Activated CD4-positive, alpha-beta T cell treated with anti-CD3 and anti-CD28 coated beads, Interleukin-2, amount 50 U/mL, for 48 hours (primary cell): ENCODE results near the gene FKBP6.
A peak's percentile ranks its signal among the peaks of the same experiment; 100 is the strongest.
"Not testable (repeated sequence)": the region's sequence is repeated elsewhere in the genome, so short reads cannot be mapped to it uniquely, and the experiment has no call there.

Experiments
- DNase-seq, 2 experiments: peaks; one replicate each; pipeline ENCODE4 v3.0.0-alpha.2; 2020

Gene FKBP6, protein sequence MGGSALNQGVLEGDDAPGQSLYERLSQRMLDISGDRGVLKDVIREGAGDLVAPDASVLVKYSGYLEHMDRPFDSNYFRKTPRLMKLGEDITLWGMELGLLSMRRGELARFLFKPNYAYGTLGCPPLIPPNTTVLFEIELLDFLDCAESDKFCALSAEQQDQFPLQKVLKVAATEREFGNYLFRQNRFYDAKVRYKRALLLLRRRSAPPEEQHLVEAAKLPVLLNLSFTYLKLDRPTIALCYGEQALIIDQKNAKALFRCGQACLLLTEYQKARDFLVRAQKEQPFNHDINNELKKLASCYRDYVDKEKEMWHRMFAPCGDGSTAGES

DNA sequence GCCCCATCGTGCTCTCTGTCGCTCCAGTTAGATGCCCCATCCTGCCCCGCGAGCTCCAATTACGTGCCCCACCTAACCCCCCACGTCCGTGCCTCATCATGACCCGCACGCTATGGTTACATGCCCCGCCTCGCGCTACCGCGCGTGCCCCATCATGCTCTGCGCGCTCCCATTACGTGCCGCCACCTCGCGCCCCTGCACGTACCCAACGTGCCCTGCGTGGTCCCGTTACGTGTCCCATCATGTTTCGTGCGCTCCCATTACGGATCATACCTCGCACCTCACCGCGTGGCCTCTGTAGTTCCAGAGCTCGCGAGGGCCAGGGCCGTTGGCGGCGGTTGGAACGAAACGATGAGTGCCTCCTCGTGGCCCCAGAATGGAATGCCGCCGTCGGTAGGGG is at the start of gene FKBP6, which contains the start of gene TRIM50:
Gene FKBP6, plus strand, starts transcription at position 240 of the 400 bp plus-strand sequence. CDS start 268 bp downstream, outside the sequence.
Gene TRIM50, minus strand, starts transcription at position 161 of the 400 bp plus-strand sequence. CDS start 3,295 bp downstream, outside the sequence.
- DNase-seq: not testable (repeated sequence)

DNA sequence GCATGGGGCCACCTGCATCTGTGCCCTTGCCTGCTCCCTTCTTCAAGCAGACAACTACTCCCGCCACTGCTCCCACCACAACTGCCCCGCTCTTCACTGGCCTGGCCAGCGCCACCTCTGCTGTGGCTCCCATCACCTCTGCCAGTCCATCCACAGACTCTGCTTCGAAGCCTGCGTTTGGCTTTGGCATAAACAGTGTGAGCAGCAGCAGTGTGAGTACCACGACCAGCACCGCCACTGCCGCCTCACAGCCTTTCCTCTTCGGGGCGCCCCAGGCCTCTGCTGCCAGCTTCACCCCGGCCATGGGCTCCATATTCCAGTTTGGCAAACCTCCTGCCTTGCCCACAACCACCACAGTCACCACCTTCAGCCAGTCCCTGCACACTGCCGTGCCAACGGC is 30.7 kb upstream of the FKBP6 start:
- not testable (repeated sequence) for DNase-seq

DNA sequence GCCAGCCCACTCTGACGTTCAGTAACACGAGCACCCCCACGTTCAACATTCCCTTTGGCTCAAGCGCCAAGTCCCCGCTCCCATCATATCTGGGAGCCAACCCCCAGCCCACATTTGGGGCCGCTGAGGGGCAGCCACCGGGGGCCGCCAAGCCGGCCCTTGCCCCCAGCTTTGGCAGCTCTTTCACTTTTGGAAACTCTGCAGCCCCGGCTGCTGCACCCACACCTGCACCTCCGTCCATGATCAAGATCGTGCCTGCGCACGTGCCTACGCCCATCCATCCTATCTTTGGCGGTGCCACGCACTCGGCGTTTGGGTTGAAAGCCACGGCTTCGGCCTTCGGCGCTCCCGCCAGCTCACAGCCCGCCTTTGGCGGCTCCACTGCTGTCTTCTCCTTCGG is 30.3 kb upstream of the FKBP6 start:
- DNase-seq: not testable (repeated sequence)

DNA sequence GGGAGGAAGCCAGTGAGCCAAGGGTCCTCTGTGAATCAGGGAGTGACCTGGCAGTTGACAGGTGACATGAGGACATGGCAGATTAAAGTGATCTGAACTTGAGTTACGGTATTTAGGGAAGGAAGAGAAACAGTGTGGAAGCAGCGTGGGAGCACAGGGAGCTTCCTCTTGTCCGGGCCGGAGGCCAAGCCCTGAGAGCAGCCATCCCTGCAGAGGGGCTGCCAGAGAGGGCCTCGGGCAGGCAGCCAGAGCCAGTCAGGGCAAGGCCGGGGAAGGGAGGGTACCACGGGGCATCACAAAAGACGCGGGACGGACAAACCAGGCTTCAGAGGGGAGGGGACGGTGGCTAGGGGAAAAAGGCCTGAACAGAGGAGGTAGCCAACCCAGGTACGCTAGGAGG is 28.1 kb upstream of the FKBP6 start:
- DNase-seq: not testable (repeated sequence)

DNA sequence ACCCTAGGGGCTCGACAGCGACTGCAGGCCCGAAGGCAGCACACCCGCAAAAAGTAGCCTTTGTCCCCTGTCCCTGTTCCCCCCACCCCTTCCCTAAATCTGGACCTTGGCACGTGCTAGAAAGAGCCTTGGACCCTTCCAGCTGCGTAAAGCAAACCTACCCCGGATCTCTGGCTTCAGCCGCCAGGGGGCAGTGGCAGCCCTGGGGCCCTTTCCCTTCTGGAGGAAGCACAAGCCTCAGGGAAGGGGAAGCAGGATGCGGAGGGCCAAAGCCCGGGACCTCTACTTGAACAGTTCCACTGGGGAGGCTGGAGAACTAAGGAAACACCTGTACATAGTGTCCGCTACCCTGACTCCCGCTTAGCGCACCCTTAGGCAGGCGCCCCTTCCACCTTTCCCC is 26.9 kb upstream of the FKBP6 start:
- not testable (repeated sequence) for DNase-seq

DNA sequence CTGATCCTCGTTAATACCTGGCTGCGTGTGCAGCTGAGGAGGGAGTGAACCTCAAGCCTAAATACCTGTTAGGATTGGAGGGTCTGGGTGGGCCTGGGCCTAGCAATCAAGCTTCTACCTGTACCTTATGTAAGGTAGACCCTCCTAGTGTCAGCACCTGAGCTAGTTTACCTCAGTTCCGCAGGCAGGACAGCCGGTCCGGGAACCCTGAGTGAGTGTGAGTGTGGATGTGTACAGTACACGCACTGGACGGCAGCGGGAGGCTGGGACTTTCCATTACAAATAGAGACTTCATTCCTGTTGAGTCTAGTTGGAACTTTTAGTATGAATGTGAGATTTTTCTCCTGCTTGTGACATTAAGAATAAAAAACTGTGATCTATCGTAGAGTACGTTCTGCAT is 25.1 kb upstream of the FKBP6 start:
- DNase-seq: not testable (repeated sequence)

DNA sequence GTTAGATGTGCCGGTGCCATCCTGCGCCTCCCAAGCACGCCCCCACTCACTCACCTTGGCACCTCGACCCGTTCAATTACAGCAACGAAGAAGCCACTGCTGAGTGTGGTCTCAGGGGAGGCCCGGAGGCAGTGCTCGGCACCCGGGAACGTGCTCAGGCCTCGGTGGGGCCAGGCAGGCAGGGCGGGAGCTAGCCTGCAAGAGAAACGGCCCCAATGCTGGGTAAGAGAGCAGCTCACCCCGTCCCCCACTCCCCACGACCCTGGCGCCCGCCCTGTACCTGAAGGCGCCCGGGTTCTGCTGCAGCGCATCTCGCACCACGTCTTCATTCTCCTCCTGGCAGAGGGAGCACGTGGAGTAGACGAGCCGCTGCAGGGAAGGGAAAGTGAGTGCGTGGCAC is 24.4 kb upstream of the FKBP6 start:
- DNase-seq: no peak

DNA sequence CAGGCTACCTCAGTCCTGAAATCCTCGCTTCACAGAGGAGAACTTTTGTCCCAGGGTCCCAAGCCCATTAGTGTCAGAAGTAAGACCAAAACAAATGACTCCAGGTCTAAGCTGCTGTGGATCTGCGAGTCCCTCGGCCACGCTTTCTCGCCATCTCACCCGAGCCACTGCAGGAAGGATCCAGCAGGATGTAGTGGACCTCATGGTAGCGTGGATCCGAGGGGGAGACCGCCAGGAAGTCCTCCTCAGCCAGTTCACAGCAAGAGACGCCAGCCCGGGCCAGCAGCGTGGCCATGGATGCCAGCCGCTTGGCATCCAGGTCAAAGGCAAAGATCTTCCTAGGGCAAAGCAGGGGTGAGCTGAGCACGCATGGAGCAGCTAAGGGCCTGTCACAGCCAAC is 23.9 kb upstream of the FKBP6 start:
- no peak for DNase-seq

DNA sequence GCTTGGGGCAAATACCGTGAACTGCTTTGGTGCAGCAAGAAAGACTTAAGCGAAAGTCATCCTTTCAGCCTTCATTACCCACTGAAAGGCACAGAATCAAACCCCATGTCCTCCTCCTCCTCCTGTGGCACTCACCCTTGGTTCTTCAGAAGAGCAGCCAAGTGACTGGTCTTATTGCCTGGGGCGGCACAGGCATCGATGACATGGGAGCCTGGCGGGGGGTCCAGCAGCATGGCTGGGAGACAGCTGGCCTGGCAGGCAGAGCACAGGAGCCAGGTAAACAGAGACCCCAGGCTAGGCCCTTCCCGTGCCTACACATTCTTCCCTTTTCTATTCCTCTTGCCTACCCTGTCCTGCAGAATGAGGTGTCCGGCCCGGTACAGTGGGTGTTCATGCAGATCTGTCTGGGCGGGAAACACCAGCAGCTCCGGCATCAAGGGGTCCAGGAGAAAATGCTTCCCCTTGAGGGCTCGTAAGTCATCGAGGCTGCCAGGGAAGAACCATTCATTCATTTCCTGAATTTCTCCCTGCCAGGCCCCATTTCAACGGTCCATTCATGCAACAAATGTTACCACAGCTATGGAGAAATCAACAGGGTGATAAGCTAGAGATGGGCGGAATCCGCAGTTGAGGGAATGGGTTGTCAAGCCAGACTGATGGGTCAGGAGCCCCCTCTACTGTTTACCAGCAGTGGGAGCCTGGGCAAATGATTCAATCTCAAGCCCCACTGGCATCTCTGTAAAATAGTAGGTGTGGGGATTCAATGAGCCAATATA is 23.2 kb upstream of the FKBP6 start:
- not testable (repeated sequence) for DNase-seq

DNA sequence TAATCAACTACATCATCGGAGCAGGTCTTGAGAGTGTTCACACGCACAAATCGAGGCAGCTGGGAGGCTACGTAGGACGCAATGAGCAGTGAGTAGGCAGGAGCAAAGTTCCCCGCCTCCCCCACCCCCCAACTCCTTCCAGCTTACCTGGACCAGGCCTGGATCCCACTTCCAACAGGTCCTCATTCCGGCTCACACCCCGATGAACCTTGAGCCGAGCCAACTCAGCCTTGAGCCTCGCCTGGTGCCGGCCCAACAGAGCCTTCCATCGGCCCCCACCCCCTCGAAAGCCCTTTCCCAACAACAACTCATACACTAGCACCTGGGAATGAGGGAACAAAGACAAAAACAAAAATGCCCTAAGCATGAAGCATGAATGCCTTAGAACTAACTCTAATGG is 20.5 kb upstream of the FKBP6 start:
- no peak for DNase-seq

DNA sequence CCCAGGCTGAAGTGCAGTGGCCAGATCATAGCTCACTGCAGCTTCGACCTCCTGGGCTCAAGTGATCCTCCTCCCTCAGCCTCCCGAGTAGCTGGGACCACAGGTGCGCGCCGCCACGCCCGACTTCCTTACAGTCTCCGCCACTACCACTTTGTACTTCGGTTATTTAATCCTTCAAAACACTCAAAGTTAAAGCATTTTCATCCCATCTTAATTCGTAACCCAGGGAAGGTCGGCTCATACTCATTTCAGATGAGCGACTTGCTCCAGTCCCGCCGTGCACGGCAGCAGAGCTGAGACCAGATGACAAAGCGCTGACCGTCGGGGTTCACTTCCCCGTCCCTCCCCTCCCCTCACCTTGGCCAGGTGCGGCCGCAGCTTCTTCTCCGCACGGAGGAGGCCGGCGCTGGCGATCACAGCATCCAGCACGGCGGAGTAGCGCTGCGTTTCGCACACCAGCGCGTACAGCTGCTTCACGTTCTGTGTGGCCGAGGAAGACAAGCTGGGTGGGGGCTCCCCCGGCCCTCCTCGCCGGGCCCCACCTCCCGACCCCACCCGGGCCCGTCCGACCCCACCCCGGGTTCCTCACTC is 19.8 kb upstream of the FKBP6 start:
- peak; percentile 6 to 20 for DNase-seq

DNA sequence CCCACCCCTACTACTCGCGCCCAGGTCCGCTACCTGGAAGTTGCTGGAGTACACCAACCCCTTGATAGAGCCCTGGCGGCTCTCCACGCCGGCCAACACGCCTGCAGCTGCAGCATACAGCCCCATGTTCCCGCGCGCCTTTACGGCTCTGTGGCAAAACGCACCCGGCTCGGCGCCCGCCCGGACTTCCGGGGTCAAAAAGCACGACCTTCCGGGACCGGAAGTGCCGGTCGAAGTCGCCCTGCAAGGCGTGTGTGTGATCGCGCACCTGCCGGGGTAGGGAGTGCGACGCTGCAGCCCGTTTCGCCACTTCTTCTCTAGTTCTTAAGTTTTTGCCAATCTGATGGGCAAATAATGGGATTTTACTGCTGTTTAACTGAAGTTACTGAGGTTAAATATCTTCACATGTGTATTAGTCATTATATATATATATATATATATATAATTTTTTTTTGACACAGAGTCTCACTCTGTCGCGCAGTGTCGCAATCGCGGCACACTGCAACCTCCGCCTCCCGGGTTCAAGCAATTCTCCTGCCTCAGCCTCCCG is 19.2 kb upstream of the FKBP6 start, which contains the start of gene NSUN5:
Gene NSUN5, minus strand, starts transcription at position 162 of the 550 bp plus-strand sequence. Its CDS starts 36 bp downstream, at position 126.
- DNase-seq: peak; percentile 91 to 92

DNA sequence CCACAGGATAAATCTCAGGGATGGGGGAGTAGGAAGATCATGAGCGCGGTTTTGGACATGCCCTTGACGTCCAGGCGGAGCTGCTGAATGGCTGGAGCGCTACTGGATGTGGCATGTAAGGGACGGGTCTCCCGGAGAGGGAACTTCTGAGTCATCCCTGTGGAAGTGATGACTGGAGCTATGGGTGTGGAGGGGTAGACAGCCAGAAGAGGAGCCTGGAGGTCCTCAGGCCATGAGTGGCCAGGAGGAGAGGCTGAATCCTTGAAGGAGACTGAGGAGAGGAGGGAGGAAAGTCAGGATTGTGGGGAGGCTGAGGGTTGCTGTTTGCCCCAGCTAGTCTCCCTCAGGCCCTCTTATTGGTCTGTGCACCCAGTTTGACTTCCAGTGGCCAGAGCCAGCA is 16.5 kb upstream of the FKBP6 start:
- not testable (repeated sequence) for DNase-seq

DNA sequence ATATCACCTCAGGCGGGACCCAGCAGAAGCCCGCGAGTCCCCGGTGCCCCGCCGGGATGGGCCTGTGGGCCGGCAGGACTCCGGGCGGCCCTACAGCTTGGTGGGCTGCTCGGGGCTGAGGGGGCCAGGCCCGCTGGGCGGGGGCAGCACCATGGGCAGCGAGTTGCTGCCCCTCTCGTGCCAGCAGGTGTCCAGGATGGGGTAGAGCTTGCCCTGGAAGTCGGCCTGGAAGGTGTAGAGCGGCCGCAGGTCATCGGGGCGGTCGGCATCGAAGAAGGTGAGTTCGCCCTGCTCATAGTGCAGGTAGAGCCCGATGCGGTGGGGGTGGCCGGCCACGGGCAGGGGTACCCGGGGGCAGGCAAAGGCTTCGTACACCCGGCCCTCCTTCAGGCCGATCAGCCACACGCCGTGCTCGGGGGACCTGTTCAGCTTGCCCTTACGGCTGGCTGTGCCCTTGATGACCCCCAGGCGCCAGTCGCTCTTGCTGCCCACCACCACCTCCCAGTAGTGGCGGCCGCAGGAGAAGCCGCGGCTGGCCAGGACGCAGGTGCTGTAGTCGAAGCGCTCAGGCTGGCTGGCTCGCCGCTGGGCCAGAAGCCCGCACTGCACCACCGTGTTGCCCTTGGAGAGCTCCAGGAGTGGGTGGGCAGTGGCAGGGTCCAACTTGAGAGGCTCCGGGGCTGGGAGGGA is 15.0 kb upstream of the FKBP6 start:
- DNase-seq: no peak

DNA sequence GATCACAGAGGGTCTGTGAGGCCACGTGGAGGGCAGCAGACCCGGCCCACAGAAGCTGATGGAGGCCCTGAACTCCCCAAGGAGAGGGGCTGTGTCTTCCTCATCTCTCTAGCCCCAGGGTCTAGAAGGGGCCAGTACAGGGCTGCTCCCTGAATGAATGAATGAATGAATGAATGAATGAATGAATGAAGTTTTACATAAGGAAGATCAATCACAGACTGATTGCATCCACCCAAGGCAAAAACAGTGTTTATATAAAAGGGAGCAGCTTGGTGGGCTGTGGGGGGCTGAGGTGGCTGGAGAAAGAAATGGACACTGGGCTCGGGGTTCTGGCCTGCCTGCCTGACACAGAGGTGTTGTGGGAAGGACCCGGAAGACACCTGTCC is 14.4 kb upstream of the FKBP6 start:
- no peak for DNase-seq

DNA sequence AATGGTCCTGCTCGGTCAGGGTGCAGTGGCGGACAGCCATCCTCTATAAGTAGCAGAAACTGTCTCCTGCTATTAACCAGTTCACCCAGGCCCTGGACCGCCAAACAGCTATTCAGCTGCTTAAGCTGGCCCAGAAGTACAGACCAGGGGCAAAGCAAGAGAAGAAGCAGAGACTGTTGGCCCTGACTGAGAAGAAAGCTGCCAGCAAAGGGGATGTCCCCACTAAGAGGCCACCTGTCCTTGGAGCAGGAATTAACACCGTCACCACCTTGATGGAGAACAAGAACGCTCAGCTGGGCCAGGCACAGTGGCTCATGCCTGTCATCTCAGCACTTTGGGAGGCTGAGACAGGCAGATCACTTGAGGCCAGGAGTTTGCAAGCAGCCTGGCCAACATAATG is 13.7 kb upstream of the FKBP6 start:
- DNase-seq: no peak

DNA sequence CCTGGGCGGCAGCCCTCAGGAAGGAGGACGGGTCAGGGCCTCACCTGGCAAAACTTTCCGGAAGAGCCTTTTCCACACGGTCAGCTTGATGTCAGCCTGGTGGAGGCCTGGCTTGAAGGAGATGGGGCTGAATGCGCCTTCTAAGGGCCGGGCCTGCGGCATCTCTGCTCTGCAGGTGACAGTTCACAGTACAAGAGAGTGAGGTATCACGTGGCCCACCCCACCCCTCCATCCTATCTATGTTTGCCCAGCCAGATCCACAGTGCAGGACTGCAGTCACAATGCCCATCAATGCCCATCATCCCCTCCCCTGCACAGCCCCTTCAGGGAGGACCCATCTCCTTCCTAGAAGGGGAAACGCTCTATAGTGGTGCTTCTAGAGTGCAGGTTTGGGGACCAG is 11.4 kb upstream of the FKBP6 start:
- no peak for DNase-seq

DNA sequence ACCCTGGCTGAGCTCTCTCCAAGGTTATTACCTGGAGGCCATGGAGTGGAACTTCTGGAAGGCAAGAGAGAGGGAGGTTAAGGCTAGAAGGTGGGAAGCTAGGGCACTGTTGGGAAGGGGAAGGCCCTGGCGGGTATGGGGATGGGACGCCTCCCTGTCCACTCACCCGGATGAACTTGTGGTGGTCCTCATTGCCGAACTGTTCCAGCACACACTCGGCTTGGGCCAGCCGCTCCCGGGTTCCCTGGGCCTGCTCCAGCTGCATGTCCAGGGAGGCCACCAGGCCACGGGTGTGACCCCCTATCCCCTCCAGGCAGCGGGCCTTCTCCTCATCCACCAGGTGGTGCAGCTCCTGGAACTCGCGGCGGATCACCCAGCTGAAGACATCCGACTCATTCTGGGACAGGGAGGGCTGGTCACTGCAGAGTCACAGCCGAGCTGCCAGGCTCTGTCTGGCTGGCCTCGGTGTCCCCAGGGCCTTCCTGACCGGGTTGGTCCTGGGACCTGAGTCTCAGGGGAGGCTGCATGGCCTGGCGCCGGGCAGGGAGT is 9.2 kb upstream of the FKBP6 start:
- DNase-seq: not testable (repeated sequence)

DNA sequence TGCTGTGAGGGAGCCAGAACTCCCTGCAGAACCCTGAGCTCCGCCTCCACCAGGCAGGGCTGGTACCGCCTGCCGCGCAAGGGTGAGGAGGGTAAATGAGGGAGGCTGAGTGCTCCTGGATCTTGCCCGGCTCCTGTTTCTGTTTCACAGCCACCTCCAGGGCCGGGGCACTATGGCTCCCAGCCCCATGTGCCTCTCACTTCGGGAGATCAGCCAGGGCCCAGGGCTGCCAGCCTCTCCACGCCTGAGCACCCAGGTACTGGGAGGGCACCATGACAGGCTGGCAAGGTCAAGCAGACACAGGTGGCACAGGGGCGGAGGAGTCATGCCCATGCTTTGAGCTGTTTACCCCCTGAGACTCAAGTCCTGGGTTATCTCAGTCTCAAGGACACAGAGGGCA is 8.4 kb upstream of the FKBP6 start:
- DNase-seq: not testable (repeated sequence)

DNA sequence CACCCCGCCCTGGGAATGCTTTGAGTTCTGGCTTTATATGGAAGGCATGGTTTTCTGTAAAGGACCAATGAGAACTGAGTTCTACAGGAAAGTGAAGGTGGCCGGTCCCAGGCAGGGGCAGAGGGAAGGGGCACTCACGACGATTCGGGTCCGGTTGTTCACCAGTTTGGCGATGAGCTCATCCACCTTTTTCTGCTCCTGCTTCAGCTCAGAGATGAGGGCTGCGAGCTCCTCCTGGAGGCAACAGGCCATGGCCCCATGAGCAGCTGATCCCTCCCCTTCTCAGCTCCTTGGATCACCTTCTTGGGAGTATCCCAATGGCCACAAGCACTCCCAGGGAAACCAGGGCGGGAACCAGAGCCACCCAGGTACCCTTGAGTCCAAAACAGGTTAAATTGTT is 8.0 kb upstream of the FKBP6 start:
- not testable (repeated sequence) for DNase-seq

DNA sequence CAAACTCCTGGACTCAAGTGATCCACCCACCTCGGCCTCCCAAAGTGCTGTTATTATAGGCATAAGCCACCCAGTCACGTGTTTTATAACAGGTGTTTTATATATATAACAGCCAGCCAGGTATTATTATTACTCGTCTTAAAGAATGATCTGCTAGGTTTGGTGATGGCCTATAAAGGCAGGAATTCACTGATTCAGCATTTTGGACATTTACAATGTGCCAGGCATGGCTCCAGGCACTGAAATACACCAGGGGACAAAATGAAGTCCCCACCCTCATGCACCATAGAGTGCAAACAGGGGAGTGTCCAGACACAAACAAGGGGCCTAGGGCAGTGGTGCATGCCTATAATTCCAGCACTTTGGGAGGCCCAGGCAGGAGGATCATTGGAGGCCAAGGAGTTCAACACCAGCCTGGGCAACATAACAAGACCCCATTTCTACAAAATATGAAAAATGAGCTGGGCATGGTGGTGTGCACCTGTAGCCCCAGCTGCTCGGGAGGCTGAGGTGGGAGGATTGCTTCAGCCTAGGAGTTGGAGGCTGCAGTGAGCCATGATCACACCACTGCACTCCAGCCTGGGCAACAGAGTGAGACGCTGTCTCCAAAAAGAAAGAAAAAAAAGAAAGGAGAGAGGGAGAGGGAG is 4.4 kb upstream of the FKBP6 start:
- DNase-seq: not testable (repeated sequence)
